Astrocyte of the spinal cord (primary cell): Measurements from ENCODE around the gene C2orf74.
"Not testable (repeated sequence)": the region's sequence is repeated elsewhere in the genome, so short reads cannot be mapped to it uniquely, and the experiment has no call there.

ENCODE experiments used
- DNase-seq: peaks from one replicate; pipeline ENCODE4 v3.0.0; 2011; ENCODE audit warnings: low read depth, low spot score
- H3K4me3 ChIP-seq: 2 replicates; pipeline ENCODE4 v1.5.1; 2011; ENCODE audit warnings: low read depth, mild to moderate bottlenecking, low read length, moderate library complexity
- in situ Hi-C: cut with HindIII; loops from 2 replicates; pipeline ENCODE4 v1.10.0; 2017; ENCODE audit warnings: low sequenced_read_pairs
- TF ChIP-seq, protein P1 (sequence below): IDR thresholded peaks from 2 replicates; pipeline ENCODE4 v1.5.1; 2012; ENCODE audit warnings: low read depth, mild to moderate bottlenecking, low read length, inconsistent platforms

Gene C2orf74

GRCh38 chr2:61184263-61184662 is 22.3 kb downstream of the C2orf74 start:
- TF ChIP-seq, protein P1, sequence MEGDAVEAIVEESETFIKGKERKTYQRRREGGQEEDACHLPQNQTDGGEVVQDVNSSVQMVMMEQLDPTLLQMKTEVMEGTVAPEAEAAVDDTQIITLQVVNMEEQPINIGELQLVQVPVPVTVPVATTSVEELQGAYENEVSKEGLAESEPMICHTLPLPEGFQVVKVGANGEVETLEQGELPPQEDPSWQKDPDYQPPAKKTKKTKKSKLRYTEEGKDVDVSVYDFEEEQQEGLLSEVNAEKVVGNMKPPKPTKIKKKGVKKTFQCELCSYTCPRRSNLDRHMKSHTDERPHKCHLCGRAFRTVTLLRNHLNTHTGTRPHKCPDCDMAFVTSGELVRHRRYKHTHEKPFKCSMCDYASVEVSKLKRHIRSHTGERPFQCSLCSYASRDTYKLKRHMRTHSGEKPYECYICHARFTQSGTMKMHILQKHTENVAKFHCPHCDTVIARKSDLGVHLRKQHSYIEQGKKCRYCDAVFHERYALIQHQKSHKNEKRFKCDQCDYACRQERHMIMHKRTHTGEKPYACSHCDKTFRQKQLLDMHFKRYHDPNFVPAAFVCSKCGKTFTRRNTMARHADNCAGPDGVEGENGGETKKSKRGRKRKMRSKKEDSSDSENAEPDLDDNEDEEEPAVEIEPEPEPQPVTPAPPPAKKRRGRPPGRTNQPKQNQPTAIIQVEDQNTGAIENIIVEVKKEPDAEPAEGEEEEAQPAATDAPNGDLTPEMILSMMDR, result no peak
- DNase-seq, result no peak
- in situ Hi-C loops, result no loop called here
- H3K4me3 ChIP-seq, result no peak overlapping the region

GRCh38 chr2:61185231-61185728 is 23.3 kb downstream of the C2orf74 start:
- H3K4me3 ChIP-seq, result no peak overlapping the region
- TF ChIP-seq, protein P1, result no peak
- no peak for DNase-seq
- in situ Hi-C loops, result no loop called here

- in situ Hi-C loops, result no loop called here
- TF ChIP-seq, protein P1, result no peak
- H3K4me3 ChIP-seq, result no peak overlapping the region
- no peak for DNase-seq
These were observed 25.1 kb downstream of the C2orf74 start for GRCh38 chr2:61187085-61187484.

DNA sequence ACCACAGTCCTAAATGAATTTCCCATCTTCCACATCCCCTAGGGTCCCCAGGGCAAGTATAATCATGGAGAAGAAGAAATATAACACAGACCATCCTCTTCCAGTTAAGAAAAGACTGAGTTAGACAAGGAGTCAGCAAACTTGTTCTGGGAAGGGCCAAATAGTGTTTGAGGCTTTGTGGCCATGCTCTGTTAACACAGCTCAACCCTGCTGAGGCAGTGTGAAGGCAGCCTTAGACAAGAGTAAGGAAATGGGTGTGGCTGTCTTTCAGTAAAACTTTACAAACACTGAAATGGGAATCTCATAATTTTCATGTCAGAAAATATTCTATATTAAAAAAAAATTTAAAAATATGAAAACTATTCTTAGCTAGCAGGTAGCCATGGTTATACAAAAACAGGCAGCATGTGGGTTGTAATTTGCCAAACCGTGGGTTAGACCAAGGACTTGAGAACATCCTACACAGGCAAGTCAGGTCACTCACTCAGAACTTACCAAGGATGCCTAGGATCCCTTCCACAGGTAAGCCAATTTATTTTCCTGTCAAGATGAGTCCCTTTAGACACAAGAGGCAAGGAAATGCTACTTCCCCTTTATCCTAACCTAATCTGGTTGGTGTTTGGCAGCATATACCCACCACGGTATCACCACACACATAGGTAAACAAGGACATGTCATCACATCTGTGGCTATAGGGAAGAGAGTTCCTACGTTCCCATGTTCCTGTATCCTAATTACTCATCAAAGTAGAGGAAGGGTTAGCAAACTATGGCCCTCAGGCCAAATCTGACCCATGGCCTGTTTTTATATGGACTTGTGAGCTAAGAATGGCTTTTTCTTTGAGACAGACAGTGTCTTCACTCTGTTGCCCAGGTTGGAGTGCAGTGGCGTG is 31.9 kb downstream of the C2orf74 start:
- TF ChIP-seq, protein P1, result no peak
- in situ Hi-C loops, result no loop called here
- H3K4me3 ChIP-seq, result no peak overlapping the region
- no peak for DNase-seq

- in situ Hi-C loops, H3K4me3 ChIP-seq, DNase-seq: not testable (repeated sequence)
These were observed 32.7 kb downstream of the C2orf74 start for GRCh38 chr2:61194646-61195045.

GRCh38 chr2:61196671-61197070 is 34.7 kb downstream of the C2orf74 start:
- TF ChIP-seq, protein P1, result no peak
- DNase-seq, result no peak
- in situ Hi-C loops, result no loop called here
- no peak overlapping the region for H3K4me3 ChIP-seq

- no peak for DNase-seq
- H3K4me3 ChIP-seq, result no peak overlapping the region
- in situ Hi-C loops, result no loop called here
- TF ChIP-seq, protein P1, result no peak
These were observed 43.1 kb downstream of the C2orf74 start for GRCh38 chr2:61205132-61205531.
